ENCODE results near the gene MRNIP.

DNA sequence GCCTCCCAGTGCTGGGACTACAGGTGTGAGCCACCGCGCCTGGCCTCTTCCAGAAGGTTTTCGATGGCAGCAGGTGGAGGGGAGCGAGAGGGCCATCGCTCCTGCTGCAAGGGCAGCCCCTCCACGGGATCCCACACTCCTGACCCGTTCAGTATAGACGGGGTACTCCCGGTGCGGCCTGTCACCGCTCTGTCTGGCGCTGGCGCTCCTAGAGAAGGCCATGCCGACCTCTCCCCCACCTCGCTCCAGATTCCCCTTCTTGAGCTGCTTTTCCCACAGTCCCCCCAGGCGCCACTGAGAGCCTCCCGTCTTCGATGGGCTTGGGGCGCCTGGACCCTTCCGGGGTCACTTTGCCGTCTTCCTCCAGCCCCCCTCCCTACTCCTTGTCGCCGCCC lies 42.2 kb downstream of the MRNIP start:
- TF ChIP-seq, protein P1, sequence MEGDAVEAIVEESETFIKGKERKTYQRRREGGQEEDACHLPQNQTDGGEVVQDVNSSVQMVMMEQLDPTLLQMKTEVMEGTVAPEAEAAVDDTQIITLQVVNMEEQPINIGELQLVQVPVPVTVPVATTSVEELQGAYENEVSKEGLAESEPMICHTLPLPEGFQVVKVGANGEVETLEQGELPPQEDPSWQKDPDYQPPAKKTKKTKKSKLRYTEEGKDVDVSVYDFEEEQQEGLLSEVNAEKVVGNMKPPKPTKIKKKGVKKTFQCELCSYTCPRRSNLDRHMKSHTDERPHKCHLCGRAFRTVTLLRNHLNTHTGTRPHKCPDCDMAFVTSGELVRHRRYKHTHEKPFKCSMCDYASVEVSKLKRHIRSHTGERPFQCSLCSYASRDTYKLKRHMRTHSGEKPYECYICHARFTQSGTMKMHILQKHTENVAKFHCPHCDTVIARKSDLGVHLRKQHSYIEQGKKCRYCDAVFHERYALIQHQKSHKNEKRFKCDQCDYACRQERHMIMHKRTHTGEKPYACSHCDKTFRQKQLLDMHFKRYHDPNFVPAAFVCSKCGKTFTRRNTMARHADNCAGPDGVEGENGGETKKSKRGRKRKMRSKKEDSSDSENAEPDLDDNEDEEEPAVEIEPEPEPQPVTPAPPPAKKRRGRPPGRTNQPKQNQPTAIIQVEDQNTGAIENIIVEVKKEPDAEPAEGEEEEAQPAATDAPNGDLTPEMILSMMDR (IDR thresholded peaks at IDR 0.05): no peak
- TF ChIP-seq POLR2A (IDR thresholded peaks at IDR 0.05): no peak

Data from lower leg skin (tissue), 3 donors.